Activated T-cell treated with anti-CD3 and anti-CD28 coated beads, Interleukin-2, amount 50 U/mL, for 48 hours (primary cell): ENCODE data around the gene RTN1.

Experiments
- DNase-seq, 2 experiments: peaks; one replicate each; pipeline ENCODE4 v3.0.0-alpha.2; 2020

The RTN1 gene, protein sequence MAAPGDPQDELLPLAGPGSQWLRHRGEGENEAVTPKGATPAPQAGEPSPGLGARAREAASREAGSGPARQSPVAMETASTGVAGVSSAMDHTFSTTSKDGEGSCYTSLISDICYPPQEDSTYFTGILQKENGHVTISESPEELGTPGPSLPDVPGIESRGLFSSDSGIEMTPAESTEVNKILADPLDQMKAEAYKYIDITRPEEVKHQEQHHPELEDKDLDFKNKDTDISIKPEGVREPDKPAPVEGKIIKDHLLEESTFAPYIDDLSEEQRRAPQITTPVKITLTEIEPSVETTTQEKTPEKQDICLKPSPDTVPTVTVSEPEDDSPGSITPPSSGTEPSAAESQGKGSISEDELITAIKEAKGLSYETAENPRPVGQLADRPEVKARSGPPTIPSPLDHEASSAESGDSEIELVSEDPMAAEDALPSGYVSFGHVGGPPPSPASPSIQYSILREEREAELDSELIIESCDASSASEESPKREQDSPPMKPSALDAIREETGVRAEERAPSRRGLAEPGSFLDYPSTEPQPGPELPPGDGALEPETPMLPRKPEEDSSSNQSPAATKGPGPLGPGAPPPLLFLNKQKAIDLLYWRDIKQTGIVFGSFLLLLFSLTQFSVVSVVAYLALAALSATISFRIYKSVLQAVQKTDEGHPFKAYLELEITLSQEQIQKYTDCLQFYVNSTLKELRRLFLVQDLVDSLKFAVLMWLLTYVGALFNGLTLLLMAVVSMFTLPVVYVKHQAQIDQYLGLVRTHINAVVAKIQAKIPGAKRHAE

DNA sequence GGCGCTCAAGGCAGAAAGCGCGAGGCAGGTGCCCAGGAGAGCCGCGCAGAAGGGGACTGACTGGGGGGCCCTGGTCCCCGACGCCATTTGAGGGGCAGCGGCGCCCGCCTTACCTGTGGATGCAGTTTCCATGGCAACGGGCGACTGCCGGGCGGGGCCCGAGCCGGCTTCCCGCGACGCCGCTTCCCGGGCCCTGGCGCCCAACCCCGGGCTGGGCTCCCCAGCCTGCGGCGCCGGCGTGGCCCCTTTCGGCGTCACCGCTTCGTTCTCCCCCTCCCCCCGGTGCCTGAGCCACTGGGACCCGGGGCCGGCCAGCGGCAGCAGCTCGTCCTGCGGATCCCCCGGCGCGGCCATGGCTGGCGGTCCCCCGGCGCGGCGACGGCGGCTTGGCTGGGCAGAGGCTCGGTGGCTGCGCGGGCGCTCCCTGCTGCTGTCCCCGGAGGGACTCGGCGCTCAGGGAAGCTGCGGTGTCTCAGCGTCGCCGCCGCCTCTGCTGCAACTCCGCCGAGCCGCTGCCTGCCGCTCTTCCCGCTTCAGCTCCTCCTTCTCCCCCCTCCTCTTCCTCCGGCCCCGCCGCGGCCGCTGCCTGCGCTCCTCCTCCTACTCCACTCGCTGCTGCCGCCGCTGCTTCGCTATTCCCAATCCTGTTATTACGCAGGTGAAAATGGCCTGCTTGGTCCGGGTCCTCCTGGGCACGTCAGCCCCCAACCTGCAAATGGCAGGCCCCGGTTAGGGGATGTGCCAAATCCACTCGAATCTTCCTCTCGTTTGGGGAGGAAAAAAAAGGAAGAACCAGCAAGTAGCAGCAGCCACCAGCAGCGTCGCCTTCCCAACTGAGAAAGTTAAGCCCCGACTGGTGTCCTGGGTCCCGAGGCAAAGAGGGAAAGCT lies at the start of gene RTN1:
TSS of gene RTN1 (minus strand) at position 500 of the 889 bp plus-strand sequence. CDS start at position 354, 146 bp downstream.
- DNase-seq: peak; percentile 26 to 48

DNA sequence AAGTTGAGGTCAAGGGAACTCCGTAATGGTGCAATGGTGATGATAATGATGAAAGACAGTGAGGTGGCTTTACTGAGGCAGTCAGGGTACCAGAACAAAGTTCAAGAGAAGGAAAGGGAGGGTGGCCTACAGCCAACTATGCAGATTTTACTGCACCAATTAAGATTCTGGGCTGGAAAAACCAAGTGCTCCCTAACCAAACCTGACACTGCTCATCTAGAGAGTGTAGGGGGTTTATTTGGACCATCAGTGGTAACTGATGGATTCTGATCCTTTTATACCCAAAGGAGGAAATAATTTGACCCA lies 49.8 kb upstream of the RTN1 start:
- no peak for DNase-seq

DNA sequence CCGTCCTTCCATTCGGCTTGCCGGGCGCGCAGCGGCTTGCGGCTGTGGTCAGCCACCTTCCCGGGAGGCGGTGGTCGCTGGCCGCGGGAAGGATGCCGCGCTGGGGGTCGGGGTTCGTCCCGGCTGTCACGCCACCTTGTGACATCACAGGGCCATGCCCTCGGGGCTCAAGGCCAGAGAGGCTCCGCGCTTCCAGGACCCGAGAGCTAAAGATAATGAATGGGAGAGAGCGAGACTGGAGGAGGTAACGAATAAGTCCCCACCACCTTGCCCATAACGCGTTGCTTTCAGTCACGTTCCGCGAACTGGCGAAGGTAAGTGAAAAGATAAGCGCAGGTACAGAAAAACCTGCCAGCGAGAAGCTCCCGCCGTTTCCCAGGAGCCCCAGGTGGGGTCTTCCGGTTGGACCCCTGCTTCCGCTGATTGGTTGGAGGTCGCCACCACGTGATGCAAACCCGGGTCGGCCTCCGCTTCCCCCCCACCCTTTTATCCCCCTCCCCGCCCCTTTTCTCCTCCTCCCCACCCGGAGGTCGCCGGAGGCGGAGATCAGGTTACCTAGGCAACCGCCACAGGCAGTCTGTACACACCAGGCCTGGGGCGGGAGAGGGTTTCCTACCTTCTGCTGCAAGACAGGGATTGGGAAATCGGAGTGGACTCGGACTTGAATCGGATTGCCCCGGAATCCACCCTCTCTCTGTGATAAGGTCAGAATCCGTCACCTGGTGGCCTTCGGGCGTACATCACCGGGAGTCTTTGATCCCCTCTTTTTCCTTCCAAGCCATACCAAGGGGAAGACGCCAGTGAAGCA lies 49.2 kb upstream of the RTN1 start, which contains the start of gene LRRC9:
TSS of gene LRRC9 (plus strand) at position 575 of the 808 bp plus-strand sequence.
- DNase-seq: peak in 1 of 2 experiments; percentile 30

DNA sequence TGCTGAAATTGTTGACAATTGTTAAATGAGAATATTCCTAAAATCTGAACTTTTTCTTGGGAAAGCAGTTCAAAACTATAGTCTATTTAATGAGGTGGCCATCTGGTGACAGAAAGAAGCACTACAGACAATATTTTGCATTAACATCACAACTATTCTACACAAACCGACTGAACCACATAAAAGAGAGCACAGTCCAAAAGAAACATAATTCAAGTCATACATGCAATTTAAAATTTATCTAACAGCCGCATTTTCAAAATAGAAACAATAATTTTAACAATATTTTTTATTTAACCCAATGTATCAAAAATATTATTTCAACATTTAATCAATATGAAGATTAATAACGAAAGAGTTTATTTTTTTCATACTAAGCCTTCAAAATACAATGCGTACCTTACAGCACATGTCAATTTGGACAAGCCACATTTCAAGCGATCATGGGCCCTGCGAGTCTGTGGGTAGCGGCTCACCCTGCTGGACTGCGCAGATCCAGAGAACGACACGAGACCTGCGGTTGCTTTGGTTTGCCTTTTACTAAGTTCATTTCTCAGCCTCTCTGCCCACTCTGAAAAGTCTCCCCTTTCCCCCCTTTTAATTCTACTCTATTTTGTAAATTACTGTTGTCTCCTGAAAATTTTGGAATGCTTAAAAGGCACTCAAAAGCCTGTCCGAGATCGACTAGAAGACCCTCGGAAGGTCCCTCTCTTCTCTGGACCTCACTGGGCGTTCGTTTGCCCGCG lies 48.4 kb upstream of the RTN1 start:
- DNase-seq: peak in 1 of 2 experiments; percentile 22

DNA sequence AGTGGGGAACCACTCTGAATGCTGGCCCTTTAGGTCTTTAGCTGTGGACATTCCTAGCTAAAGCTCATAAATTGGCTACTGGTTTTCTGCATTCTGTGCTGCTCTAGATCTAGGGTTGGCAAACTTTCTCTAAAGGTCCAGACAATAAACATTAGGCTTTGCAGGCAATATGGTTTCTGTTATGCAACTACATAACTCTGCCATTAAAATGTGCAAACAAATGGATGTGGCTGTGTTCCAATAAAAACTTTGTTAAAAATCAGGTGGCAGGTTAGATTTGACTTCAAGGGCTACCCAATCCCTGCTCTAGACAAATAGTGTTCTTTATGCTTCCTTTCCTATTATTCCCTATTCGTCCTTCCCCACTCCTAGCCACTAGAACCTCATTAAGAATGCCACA lies 42.6 kb upstream of the RTN1 start:
- DNase-seq: no peak

DNA sequence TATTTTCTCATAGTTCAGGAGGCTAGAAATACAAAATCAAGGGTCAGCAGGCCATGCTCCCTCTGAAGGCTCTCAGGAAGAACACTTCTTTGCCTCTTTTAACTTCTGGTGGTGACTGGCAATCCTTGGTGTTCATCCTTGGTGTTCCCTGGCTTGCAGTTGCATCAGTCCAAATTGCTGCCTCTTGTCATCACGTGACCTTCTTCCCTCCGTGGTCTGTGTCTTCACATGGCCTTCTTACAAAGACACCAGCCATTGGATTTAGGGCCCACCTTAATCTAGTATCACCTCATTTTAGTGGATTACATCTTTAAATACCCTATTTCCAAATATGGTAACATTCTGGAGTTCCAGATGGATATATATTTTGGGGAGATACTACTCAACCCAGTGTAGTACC lies 41.9 kb upstream of the RTN1 start:
- DNase-seq: no peak

DNA sequence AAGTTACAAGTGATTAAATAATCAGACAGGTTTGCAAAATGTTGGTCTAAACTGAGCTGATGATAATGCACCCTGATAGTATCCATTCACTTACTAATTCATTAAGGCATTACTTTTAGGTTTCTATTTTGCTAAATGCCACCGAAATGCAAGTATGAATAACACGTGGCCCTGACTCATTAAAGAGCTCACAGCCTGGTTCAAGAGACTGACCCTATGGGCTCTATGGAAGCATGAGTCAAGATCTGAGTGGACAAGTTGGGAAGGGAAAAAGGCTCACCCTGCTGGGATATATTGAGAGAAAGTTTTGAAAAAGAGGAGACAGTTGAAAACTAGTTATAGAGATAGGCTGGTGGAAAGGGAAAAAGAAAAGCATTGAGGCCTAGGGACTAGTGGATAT lies 34.6 kb upstream of the RTN1 start:
- no peak for DNase-seq

DNA sequence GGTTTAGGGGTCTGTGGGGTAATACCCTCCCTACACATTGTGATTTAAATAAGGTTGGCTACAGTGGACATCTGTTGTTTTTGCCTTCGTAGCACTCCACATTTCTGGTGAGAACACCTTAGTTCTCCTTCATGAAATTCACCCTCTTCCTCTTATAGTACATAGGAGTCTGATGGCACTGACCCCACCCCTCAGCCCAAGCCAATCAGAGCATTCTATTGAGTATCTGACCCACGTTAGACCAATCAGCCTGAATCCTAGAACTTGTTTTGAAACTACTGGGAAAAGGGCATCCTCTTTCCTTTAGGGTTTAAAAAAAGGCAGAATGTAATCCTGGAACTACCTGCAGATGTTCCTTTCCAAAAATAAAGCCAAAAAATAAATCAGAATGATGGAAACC lies 33.6 kb upstream of the RTN1 start:
- DNase-seq: no peak

DNA sequence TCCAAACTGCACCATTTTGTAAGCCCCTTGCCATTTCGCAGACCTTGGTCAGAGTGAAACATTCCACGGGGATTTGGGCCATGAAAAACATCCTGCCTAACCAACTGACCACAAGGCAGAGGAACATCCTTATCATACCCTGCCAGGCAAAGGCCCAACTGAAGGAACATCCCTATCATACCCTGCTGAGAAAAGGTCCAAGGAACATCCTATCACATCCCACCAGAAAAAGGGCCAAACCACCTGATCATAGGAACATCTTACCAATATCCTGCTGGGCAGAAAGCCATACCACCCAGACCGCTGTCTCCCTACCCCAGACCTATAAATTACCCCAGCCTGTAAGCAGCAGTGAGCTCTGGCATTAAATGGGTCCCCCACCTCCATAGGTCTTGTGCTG lies 30.0 kb upstream of the RTN1 start:
- no peak for DNase-seq

DNA sequence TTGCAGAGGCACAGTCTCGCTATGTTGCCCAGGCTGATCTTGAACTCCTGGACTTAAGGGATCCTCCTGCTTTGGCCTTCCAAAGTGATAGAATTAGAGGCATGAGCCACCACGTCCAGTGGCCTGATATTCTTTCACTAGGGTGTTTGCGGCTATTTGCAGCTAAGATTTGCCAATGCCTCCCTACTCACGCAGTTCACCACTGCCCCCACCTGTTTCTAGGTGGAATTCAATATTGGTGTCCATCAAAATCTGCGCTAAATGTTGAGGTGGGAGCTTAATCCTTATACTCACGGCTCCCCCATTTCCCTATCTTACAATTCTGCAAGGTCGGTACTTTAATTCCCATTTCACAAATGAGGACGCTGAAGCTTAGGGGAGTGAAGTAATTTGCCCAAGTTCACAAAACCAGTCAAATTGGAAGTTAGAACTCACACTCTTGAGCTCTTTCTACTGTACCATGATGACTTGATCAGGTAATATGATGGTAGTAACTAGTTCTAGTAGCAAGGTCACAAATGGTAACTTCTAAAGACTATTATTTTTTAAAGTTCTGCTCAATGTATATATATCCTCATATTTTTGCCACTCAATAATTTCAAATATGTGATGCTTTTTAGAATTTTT lies 27.3 kb upstream of the RTN1 start:
- DNase-seq: no peak

DNA sequence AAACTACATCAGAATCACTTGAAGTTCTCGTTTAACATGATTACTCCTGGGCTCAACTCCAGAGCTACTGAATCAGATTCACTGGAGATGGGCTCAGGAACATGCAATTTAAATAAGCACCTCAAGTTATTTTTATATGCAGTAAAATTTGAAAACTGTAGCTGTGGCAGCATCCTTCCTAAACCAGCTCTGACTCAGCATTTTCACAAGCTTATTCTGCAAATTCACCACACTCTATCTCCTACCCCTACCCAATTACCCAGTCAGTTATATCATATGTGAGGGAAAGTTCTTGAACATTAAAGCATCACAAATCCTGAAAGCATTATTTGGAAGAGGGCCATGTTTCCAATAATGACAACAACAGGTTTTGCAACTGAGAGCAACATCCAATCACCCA lies 25.1 kb upstream of the RTN1 start:
- DNase-seq: no peak

DNA sequence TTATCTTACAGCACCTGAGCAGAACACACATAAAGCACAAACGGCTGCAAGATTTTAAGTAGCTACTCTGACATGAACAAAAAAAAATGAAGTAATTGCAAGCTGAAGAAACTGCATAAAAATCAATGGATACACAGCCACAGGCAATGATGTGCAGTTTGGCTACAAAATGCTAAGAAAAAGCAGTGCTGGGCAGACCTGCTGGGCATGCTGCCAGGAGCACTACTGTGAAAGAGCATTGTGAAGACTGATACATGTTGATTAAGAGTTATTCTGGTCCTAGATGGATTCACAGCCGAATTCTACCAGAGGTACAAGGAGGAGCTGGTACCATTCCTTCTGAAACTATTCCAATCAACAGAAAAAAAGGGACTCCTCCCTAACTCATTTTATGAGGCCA lies 20.1 kb upstream of the RTN1 start:
- DNase-seq: no peak

DNA sequence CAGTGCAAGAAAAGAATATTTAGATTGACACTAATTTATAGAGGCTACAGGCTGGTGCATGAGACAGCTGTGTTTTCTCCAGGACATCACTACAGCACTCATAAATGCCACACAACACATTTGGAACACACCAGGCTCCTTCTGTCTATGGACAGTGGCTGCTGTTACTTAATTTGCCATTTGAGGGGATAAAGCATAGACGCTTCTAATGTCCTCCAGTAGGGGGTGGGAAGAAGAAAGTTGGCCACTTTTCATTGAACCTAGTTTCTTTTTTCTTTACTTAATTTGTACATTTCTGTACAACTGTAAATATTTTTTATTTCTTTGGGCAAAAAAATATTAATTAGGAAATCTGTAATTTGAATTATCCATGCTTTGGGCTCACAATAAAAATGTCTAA lies 12.4 kb upstream of the RTN1 start:
- no peak for DNase-seq

DNA sequence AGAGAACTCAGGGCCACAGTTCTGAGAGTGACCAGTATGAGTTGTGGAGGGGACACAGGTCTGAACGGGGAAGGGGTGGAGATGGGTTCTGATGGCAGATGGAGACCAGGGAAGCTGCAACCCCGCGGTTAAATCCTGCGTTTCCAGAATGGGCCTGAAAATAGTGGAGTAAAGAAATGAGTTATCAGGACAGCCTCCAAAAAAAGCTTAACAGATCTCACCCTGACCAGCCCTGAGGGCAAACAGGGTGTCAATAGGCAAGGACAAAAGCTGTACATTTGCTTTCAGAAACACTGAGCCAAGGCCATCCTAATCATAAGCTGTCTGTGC lies 555 bp upstream of the RTN1 start:
- DNase-seq: no peak

DNA sequence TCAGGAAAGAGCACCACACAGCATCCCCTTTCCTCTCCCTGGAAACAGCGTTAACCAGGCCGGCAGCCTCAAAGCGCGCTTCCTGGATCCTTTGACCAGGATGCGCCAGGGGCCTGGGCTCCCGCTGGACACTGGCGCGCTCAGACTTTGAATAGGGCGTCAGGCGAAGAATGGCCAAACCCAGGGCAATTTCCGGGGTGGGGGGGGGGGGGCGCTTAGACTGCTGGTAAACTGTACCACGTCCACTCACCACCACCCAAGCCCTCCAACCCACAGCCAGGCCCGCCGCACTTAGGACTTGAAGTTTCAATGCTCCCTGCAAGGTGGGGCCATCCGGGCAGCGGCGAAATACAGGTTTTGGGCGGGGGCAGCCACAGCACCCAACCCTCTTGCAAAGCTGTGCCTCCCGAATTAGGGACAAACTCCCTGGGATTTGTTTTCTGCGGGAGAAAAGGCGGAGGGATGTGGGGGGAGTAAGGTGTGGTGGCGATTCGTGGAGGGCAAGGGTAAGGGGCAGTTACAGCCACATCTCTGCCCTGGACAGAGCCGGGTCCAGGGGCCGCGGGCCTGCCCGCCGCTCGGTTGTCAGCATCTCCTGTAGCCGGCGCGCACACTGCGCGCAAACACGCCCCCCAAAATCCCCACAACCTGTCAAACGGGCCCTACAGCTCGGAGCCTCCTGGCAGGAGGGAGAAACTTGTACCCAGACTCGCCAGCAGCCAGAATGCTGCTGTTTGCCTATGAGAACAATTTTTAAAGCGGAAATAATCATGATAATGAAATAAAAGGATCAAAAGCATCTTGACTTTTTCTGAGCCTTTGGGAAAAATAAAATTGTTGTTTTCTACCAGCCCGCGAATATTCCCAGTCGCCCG lies 958 bp downstream of the RTN1 start:
- DNase-seq: no peak

DNA sequence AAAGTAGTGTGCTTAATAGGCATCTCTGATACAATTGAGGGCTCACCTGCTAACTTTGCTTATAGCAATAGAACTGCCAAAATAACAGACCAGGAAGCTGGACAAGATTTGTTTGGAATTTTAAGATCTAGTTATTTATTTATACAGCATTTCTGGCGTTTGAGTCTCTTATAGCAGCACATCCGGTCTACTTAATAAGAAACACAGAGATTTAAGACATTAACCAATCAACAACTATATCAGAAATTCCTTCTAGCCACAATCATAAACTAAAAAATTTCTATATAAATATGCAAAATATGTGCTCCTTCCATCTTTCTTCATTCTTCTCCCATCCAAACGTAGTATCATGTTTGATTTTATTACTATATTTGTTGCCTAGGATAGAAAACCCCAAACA lies 2.6 kb downstream of the RTN1 start:
- DNase-seq: no peak

DNA sequence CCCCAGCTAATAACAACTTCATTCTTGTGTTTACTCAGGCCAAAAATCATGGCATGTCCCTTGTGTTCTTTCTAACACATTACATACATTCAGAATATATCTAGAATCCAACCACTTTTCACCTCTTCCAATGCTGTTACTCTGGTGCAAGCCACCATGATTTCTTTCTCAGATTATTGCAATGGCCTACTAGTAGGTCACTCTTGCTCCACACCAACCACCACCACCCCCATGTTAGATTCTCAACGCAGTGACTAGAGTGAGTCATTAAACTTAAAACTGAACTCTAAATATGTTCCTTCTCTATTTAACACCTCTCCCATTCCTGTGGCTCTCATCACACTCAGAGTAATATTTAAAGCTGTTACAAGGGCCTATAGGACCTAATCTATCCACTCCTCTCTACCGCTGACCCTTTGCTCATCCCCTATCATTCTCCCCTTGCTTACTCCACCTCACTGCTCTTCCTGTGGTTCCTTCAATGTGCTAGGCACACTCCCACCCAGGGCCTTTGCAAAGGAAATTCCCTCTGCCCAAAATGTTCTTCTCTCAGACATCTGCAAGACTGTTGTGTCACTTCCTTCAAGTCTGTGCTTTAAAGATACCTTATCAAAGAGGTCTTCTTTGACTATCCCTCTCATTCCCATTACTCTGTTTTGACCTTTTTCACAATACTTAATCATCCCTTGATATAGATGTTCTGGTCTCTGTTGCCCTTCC lies 6.6 kb downstream of the RTN1 start:
- no peak for DNase-seq

DNA sequence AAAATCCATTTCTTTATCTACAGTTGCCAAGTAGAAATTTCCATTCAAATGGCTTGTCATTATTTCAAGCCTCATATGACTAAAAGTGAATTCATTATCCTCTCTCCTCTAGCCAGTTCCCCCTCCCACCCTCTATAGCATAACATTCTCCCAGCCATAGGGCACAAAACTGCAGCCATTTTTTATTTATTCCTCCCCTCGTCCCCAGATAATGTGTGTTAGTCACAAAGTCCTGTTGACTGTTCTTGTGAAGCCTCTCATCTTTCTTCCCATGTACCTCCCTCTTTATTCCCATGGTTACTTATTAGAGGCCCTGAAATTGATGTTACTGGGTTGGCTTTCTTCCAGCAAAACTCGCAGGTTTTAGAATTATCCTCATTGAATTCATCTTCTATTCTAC lies 13.2 kb downstream of the RTN1 start:
- DNase-seq: no peak

DNA sequence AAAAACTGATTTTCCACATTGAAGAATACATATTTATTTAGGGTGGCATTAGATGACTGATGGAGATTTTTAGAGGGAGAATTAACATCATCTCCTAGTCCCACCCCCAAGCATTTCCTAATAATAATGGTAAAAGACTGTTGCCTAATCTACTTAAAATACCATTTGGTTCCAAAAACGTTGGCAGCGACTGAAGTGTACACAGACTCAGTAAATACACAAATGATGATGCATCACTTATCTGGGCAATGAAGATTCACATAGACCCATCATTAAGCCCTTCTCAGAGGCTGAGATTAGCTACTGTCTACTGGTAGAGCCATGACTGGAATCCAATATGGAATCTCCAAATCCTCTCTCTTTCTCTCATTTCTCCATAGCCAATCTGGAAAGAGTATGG lies 18.2 kb downstream of the RTN1 start:
- DNase-seq: no peak

DNA sequence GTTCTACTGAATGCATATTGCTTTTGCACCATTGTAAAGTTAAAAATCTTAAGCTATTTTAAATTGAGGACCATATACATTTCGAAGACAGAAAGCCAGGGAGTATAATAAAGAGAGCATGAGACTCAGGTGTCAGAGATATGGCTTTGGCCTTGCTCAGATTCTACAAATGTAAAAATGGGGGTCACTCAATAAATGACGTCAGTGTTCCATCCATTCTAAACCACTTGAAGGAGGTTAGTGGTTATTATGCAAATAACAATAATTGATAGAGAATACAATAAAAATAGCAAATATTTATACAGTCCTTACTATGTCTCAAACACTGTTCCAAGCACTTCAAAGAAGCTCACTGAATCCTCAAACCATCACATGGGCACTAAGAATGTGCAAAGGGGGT lies 20.1 kb downstream of the RTN1 start:
- DNase-seq: no peak
